ENCODE measurements around the gene MERTK. TPM values are rescaled to one million over a fixed set of nuclear protein-coding genes. Genes with fewer than 3 reads are reported as not detected.
A peak's percentile ranks its signal among the peaks of the same experiment; 100 is the strongest.
"Not testable (repeated sequence)": the region's sequence is repeated elsewhere in the genome, so short reads cannot be mapped to it uniquely, and the experiment has no call there.

Gene MERTK
- total RNA-seq, 1 donor from 2014 or later, result 7.2 TPM

DNA sequence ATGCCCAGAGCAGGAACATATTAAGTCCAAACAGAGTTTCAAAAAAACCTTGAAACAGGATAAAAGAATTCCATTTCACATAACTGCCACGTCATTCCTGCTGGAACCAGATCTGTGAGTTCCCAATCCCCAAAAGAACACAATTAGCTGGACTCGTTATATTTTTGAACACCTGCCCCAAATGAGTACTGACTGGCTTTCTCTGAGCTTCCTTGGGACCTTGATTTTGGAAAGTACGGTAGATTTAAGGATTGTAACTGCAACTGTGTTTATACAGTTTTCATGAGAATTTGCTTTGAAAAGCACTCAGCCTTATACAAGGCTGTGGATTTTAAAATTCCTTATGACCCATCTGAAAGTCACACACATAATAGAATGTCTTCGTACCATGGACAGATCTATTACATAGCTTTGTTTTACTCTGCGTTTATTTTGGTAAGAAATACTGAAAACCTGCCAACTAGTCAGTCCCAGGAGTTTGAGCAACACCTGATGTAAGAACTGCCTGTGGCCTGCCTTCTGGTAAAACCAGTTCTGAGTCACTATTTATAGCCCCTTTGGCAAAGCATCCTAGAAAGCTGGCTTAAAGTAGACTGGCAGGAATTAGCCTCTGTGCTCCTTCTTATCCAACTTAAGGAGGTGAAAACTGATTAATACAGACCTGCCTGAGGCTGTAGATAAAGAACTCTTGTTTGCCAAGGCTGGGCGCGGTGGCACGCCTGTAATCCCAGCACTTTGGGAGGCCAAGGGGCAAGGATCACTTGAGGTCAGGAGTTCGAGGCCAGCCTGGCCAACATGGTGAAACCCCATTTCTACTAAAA lies 48.1 kb downstream of the MERTK start:
- DNase-seq, result peak; percentile 11

DNA sequence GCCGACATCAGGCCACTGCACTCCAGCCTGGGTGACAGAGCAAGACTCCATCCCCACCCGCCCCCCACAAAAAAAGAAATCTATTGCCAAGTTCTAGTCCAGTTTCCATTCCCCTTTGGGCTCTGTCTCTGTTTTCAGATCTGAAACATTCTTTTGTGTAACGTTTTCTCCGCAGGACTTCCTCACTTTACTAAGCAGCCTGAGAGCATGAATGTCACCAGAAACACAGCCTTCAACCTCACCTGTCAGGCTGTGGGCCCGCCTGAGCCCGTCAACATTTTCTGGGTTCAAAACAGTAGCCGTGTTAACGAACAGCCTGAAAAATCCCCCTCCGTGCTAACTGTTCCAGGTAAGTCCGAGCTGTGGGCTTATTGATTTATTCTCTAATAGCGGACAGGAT lies 48.8 kb downstream of the MERTK start:
- no peak for DNase-seq

DNA sequence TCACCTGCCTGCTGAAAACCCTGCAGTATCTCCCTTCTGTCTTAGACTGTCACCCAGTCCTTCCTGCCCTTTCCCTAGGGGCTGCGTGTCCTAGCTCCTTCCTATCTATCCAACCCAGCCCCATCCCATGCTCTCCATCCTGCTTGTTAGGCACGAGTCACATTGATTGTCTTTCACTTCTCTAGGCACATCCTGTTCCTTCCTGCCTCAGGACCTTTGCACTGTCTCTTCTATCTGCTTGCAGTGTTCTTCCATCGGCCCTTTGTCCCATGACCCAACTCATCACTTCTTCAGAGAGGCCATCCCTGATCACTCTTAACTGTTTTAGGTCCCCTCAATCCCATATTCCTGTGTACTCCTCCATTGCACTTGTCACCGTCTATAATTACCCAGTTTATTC lies 50.4 kb downstream of the MERTK start:
- DNase-seq, result no peak

DNA sequence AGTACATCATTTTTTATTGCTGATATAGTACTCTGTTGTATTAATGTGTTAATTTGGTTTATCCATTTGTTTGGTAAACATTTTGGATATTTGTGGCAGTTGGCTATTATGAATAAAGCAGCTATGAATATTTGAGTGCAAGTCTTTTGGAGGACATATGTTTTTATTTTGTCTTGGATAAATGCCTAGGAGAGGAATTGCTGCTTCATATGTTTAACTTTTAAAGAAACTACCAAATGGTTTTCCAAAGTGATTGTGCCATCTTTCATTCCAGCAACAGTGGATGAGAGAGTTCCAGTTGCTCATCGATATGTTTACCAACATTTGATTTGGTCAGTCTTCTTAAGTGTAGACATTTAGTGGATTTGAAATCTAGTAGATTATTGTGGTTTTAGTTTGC lies 51.8 kb downstream of the MERTK start:
- no peak for DNase-seq

DNA sequence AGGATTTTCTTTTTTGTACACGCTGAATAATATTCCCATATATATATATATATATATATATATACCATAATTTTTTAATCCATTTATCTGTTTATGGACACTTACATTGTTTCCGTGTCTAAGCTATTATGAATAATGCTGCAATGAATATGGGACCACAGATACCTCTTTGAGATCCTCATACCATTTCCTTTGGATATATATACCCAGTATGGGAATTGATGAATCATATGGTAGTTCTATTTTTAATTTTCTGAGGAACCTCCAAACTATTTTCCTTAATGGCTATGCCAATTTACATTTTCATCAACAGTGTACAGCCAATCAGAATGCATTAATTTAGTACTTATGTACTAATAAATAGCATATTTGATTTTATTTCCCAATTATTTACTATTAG lies 53.1 kb downstream of the MERTK start:
- no peak for DNase-seq

GRCh38 chr2:111952871-111953452 lies 54.6 kb downstream of the MERTK start:
- no peak for DNase-seq

GRCh38 chr2:111954602-111955332 lies 56.4 kb downstream of the MERTK start:
- no peak for DNase-seq

DNA sequence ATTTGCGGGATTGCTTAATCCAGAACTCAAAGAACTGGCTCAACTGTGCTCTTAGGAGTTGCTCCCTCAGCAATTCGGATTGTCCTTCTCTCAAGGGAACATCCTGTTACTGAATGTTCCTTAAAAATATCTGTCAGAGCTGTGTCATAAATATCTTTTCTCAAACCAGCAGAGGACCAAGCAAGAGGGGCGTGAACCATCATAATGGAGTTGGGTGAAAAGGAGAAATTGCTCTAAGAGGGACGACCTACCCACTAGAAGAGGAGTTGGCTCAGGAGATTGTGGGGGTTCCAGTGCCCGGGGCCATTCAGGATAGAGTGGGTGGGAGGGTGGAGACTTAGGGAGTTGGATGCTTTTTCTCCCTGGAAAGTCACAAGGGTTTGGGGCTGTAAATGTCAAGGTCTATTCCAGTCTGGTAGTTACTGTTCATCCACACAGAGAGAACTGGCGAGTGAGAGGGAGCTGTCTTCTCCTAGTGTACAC lies 59.5 kb downstream of the MERTK start:
- no peak for DNase-seq

DNA sequence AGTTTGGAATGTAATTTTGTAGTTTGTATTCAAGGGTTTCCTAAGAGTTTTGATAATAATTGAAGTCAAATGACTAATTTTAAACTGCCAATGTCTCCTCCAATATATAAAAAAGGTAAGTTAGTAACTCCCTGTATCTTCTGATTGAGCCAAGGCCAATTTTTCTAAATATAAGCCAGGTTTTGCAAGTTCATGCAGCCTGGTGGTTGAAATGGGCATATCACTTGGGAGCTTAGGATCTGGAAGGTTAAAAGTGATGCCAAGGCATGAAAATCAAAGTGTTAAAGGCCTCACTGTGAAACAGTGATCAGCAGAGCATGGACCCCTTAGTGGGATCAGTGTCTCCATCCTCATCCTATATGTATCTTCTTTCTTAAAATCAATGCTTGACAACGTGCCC lies 60.5 kb downstream of the MERTK start:
- DNase-seq, result no peak

DNA sequence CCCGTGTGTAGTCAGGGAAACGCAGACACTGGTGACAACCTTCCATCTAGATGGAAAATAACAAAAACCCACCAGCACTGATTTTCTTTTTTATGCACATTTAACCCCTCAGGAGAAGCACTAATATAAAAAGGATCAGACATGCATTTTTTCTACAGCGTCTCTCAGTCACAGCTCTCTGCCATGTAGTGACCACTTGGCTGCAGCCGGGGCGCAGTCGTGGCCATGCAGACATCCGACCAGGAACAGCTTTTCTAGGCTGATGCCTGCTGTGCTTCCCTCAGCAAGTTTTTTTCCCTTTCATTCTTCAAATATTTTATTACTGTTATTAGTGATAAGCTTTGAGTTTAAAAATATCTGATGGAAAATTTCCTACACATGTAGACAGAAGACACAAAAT lies 63.3 kb downstream of the MERTK start:
- DNase-seq, result no peak

DNA sequence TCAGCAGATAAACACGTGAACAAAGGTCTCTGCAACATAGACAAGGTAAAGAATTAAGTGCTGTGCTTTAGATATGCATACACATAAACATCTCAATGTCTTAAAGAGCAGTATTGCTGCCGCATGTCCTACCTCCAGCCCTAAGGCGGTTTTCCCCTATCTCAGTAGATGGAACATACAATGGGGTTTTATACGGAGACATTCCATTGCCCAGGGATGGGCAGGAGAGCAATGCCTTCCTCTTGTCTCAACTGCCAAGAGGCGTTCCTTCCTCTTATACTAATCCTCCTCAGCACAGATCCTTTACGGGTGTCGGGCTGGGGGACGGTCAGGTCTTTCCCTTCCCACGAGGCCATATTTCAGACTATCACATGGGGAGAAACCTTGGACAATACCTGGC lies 64.7 kb downstream of the MERTK start:
- DNase-seq, result not testable (repeated sequence)

DNA sequence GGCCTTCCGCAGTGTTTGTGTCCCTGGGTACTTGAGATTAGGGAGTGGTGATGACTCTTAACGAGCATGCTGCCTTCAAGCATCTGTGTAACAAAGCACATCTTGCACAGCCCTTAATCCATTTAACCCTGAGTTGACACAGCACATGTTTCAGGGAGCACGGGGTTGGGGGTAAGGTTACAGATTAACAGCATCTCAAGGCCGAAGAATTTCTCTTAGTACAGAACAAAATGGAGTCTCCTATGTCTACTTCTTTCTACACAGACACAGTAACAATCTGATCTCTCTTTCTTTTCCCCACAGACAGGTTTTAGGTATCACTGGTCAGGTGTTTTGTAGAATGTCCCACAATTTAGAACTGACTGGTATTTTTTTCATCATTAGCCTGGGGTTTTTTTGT lies 65.1 kb downstream of the MERTK start:
- not testable (repeated sequence) for DNase-seq

DNA sequence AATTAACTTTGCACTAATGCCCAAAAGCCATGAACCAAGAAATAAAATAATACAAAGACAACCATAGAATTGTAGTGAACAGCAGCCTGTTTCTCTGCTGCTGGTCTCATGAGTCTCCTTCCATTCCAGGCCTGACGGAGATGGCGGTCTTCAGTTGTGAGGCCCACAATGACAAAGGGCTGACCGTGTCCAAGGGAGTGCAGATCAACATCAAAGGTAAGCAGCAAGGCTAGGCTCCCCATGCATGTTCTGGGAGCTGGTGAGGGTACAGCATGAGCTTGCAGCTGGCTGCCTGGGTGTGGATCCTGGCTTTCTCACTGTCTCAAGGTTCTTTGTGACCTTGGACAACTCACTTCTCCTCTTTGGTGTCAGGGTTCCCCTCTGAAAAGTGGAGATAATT lies 66.7 kb downstream of the MERTK start:
- DNase-seq, result no peak

GRCh38 chr2:111966241-111966640 lies 67.8 kb downstream of the MERTK start:
- no peak for DNase-seq

DNA sequence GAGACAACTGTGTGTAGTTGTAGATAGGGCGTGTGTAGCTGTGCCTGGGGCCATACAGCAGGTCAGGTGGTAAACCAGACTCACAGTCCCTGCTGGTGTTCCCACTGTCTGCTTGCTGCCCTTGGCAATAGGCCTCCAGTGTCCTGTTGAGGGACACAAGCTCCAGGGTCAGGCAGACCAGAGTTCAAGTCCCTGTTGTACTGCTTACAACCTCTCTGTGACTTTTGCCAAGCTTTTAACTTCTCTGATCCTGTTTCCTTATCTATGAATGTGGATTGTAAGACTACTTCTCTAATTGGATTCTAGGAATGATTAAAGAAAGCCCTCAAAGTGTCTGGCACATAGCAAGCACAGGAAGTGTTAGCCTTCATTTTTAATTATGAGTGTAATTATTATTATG lies 68.6 kb downstream of the MERTK start:
- DNase-seq, result no peak

DNA sequence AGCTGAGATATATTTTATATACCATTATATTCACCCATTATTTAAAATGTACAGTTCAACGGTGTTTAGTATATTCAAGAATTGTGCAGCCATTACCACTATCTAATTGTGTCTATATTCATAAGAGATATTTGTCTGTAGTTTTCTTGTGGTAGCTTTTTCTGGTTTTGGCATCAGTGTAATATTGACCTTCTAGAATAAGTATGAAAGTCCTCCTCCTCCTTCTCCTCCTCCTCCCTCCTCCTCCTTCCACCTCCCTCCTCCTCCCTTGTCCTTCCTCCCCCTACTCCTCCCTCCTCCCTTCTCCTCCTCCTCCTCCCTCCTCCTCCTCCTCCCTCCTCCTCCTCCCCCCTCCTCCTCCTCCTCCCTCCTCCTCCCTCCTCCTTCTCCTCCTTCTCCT lies 72.0 kb downstream of the MERTK start:
- no peak for DNase-seq

DNA sequence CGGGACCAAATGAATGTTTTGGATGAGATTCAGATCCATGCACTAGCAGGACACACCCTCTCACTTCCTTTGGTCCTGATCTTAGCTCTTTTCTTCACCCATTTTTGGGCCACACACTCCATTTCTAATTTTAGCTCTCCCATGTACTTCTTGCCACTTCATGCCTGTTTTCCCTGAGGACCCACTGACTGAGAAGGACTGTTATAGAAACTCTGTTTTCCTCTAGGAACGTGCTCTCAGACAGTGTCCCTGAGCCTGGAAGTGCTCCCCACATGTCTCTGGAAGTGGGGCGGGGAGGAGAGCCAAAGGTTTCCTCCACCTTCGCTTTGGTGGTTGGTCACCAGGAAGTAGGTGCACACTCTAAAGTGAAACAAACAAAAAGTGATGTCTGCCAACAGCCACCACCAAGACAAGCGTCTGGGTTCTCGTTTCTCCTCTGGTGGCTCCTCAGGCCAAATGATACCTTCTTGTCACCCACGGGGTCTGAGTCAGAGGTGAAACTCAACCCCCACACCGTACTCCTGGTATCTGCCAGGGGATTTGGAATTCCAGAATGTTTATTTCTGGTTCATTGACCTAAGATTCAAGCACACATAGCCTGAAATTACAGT lies 74.7 kb downstream of the MERTK start:
- DNase-seq, result no peak

DNA sequence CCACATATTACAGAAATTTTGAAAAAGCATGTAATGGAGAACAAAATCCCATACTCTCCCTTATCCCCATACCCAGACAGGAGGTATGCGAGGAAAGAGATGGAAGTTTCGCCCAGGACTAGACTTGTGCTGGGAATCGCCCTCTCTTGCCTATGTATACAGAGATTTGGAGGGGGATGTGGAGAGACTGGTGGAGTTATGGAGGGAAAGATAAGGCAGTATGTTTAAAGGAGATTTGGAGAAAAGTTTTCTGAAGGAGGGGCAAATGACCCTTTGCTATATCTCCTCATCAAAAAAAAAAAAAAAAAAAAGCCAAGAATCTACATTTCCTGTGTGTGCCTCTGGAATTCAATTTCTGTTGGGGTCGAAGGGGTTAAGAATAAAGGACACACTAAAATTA lies 75.3 kb downstream of the MERTK start:
- no peak for DNase-seq

- no peak for DNase-seq
Measured at GRCh38 chr2:111975053-111975552, 76.7 kb downstream of the MERTK start.

- no peak for DNase-seq
Measured at GRCh38 chr2:111975819-111976218, 77.4 kb downstream of the MERTK start.

GRCh38 chr2:111977240-111977639 lies 78.8 kb downstream of the MERTK start:
- no peak for DNase-seq

- no peak for DNase-seq
Measured at GRCh38 chr2:111978452-111979170, 80.2 kb downstream of the MERTK start.
